Measurements from ENCODE around the gene KMT2E. TPM values are rescaled to one million over a fixed set of nuclear protein-coding genes. Genes with fewer than 3 reads are reported as not detected.

The KMT2E gene
- total RNA-seq, 1 experiment from 2014 or later = 63.9 TPM

DNA sequence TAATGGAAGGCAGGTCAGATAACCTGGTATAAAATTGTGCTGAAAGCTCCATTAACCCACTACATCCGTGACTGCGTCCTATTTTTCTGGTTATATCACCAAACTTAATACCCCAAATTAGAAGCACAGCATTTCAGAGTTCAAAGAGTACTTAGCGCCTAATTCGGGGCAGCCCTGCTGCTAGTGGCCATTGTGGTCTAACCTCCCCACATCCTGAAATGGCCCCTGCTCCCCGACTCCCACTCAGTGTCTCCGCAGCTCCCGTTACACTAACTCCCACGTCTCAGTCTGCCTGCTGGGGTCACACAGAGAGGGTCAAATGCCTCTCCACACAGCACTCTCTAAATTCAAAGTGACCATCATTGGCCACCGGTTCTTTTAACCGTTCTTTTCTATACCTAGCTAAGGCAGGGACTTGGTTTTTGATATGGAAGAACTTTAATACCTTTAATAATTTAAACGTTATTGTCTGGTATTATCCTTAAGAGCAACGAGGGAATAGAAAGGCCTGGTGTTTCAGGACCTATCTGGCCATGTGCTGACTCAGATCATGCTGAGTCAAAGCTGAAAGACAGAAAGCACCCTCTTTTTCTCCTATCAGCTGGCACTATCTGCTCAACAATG lies 117.1 kb downstream of the KMT2E start:
- Histone ChIP-seq H3K4me1 (ENCODE audit: insufficient read depth, low read length, poor library complexity, severe bottlenecking) (no peaks in the 10 kb centered on the region), H3K27me3 (replicated peaks; ENCODE audit: insufficient read depth, low read depth, low read length, poor library complexity) (no peaks in the 10 kb centered on the region), H3K27ac (ENCODE audit: low read depth, low read length, poor library complexity, severe bottlenecking) (no peak overlapping the region), H3K36me3 (ENCODE audit: insufficient read depth, low read length, poor library complexity, severe bottlenecking) (peaks cover 12% of the 10 kb centered on the region), H3K4me3 (ENCODE audit: low read depth, low read length, poor library complexity, severe bottlenecking) (no peak overlapping the region), H3K9me3 (ENCODE audit: low read depth, low read length, poor library complexity, severe bottlenecking) (no peaks in the 10 kb centered on the region)
- POLR2A ChIA-PET (ENCODE audit: low non-redundant PET) = no interaction called here
- no peak for DNase-seq (ENCODE audit: low spot score)
- intact Hi-C loops (cut with micrococcal nuclease; ENCODE audit: unreplicated experiment) = loop anchor here (10.0 kb wide), 1 partner anchor 914 kb away; no protein-coding TSS in a partner anchor
- BruUV-seq (replicated peaks) = no TSS peak
- no peak for TF ChIP-seq EZH2 (IDR thresholded peaks at IDR 0.05; ENCODE audit: borderline replicate concordance, low read depth, low read length, poor library complexity, severe bottlenecking)
- TF ChIP-seq, protein P1, sequence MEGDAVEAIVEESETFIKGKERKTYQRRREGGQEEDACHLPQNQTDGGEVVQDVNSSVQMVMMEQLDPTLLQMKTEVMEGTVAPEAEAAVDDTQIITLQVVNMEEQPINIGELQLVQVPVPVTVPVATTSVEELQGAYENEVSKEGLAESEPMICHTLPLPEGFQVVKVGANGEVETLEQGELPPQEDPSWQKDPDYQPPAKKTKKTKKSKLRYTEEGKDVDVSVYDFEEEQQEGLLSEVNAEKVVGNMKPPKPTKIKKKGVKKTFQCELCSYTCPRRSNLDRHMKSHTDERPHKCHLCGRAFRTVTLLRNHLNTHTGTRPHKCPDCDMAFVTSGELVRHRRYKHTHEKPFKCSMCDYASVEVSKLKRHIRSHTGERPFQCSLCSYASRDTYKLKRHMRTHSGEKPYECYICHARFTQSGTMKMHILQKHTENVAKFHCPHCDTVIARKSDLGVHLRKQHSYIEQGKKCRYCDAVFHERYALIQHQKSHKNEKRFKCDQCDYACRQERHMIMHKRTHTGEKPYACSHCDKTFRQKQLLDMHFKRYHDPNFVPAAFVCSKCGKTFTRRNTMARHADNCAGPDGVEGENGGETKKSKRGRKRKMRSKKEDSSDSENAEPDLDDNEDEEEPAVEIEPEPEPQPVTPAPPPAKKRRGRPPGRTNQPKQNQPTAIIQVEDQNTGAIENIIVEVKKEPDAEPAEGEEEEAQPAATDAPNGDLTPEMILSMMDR (conservative IDR thresholded peaks at IDR 0.05; ENCODE audit: low read depth, low read length) = no peak
- CTCF ChIA-PET = no interaction called here

DNA sequence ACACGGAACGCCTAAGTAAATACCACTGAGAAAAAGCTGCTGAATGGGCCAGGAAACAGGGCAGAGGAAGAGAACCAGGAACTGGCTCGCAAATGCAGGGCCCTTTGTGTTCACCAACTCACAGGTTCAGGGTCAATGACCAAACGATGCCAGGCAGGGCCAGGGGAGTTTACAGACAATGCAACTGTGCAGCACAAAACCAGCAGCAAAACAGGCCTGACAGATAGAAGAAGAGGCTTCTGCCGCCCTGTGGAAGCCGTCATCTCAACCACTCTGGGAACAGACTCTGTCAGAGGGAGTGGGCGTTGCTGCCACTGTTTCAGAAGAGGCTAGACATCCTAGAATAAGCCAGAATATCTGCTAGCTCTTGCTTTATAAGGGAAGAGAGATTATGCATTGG lies 117.9 kb downstream of the KMT2E start:
- CTCF ChIA-PET = no interaction called here
- no peaks in the 10 kb centered on the region for H3K9me3 ChIP-seq (ENCODE audit: low read depth, low read length, poor library complexity, severe bottlenecking)
- H3K4me1 ChIP-seq (ENCODE audit: insufficient read depth, low read length, poor library complexity, severe bottlenecking) = no peaks in the 10 kb centered on the region
- no peak for TF ChIP-seq EZH2 (IDR thresholded peaks at IDR 0.05; ENCODE audit: borderline replicate concordance, low read depth, low read length, poor library complexity, severe bottlenecking)
- TF ChIP-seq, protein P1 (conservative IDR thresholded peaks at IDR 0.05; ENCODE audit: low read depth, low read length) = no peak
- no peaks in the 10 kb centered on the region for H3K27me3 ChIP-seq (replicated peaks; ENCODE audit: insufficient read depth, low read depth, low read length, poor library complexity)
- intact Hi-C loops (cut with micrococcal nuclease; ENCODE audit: unreplicated experiment) = loop anchor here (10.0 kb wide), 1 partner anchor 913 kb away; no protein-coding TSS in a partner anchor
- H3K27ac ChIP-seq (ENCODE audit: low read depth, low read length, poor library complexity, severe bottlenecking) = no peak overlapping the region
- peaks cover 12% of the 10 kb centered on the region for H3K36me3 ChIP-seq (ENCODE audit: insufficient read depth, low read length, poor library complexity, severe bottlenecking)
- DNase-seq (ENCODE audit: low spot score) = no peak
- no peak overlapping the region for H3K4me3 ChIP-seq (ENCODE audit: low read depth, low read length, poor library complexity, severe bottlenecking)
- POLR2A ChIA-PET (ENCODE audit: low non-redundant PET) = no interaction called here
- BruUV-seq (replicated peaks) = no TSS peak

DNA sequence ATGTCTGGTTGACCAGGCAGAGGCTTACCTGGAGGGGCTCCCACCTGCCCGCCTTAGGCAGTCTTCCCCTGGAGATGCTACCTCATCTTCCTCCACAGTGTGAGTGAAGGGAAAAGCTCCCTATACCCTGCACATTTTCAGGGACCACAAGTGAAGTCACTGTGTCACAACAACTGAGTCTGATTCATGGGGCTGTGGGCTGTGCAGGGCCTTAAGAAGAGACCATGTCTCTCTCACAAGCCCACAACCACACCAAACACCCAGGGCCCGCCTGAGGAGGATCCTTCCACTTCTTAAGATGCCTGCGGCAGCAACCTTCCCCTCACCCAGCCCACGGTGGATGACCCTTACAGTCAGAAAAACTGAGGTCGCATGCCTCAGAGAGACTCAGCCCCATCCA lies 118.3 kb downstream of the KMT2E start:
- intact Hi-C loops (cut with micrococcal nuclease; ENCODE audit: unreplicated experiment) = loop anchor here (10.0 kb wide), 1 partner anchor 912 kb away; no protein-coding TSS in a partner anchor
- no peak overlapping the region for H3K4me3 ChIP-seq (ENCODE audit: low read depth, low read length, poor library complexity, severe bottlenecking)
- no TSS peak for BruUV-seq (replicated peaks)
- no peak for TF ChIP-seq EZH2 (IDR thresholded peaks at IDR 0.05; ENCODE audit: borderline replicate concordance, low read depth, low read length, poor library complexity, severe bottlenecking)
- TF ChIP-seq, protein P1 (conservative IDR thresholded peaks at IDR 0.05; ENCODE audit: low read depth, low read length) = no peak
- H3K27me3 ChIP-seq (replicated peaks; ENCODE audit: insufficient read depth, low read depth, low read length, poor library complexity) = no peaks in the 10 kb centered on the region
- no peaks in the 10 kb centered on the region for H3K4me1 ChIP-seq (ENCODE audit: insufficient read depth, low read length, poor library complexity, severe bottlenecking)
- peaks cover 12% of the 10 kb centered on the region for H3K36me3 ChIP-seq (ENCODE audit: insufficient read depth, low read length, poor library complexity, severe bottlenecking)
- H3K9me3 ChIP-seq (ENCODE audit: low read depth, low read length, poor library complexity, severe bottlenecking) = no peaks in the 10 kb centered on the region
- CTCF ChIA-PET = no interaction called here
- POLR2A ChIA-PET (ENCODE audit: low non-redundant PET) = no interaction called here
- H3K27ac ChIP-seq (ENCODE audit: low read depth, low read length, poor library complexity, severe bottlenecking) = no peak overlapping the region
- no peak for DNase-seq (ENCODE audit: low spot score)
